NB4 (cell line): Measurements from ENCODE around the gene SMPDL3B.

ENCODE experiments used
- DNase-seq: peaks from one replicate; pipeline ENCODE4 v3.0.0; 2010; ENCODE audit warnings: low read depth
- H3K4me3 ChIP-seq: one replicate; pipeline ENCODE4 v1.5.1; 2011; ENCODE audit warnings: mild to moderate bottlenecking, low read depth, low read length, moderate library complexity
- MYC ChIP-seq: IDR thresholded peaks from 2 replicates; pipeline ENCODE4 v1.6.1; 2011; ENCODE audit warnings: low read depth, low read length
- POLR2A ChIP-seq: IDR thresholded peaks from 2 replicates; pipeline ENCODE4 v1.6.1; 2011; ENCODE audit warnings: mild to moderate bottlenecking; ENCODE audit not compliant: insufficient read length; ENCODE audit errors: extremely low read depth
- TF ChIP-seq, protein P1 (sequence below): IDR thresholded peaks from 2 replicates; pipeline ENCODE4 v1.6.1; 2011; ENCODE audit warnings: low read depth, low read length
- TF ChIP-seq, protein P2 (sequence below): IDR thresholded peaks from one replicate; pipeline ENCODE4 v1.5.1; 2012; ENCODE audit warnings: low read depth, low read length

Gene SMPDL3B

GRCh38 chr1:27956761-27957160, 22.0 kb downstream of the SMPDL3B start:
- no peak for DNase-seq
- TF ChIP-seq, protein P1, sequence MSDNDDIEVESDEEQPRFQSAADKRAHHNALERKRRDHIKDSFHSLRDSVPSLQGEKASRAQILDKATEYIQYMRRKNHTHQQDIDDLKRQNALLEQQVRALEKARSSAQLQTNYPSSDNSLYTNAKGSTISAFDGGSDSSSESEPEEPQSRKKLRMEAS = no peak
- no peak overlapping the region for H3K4me3 ChIP-seq

- DNase-seq = no peak
- TF ChIP-seq, protein P1 = no peak
- TF ChIP-seq, protein P2, sequence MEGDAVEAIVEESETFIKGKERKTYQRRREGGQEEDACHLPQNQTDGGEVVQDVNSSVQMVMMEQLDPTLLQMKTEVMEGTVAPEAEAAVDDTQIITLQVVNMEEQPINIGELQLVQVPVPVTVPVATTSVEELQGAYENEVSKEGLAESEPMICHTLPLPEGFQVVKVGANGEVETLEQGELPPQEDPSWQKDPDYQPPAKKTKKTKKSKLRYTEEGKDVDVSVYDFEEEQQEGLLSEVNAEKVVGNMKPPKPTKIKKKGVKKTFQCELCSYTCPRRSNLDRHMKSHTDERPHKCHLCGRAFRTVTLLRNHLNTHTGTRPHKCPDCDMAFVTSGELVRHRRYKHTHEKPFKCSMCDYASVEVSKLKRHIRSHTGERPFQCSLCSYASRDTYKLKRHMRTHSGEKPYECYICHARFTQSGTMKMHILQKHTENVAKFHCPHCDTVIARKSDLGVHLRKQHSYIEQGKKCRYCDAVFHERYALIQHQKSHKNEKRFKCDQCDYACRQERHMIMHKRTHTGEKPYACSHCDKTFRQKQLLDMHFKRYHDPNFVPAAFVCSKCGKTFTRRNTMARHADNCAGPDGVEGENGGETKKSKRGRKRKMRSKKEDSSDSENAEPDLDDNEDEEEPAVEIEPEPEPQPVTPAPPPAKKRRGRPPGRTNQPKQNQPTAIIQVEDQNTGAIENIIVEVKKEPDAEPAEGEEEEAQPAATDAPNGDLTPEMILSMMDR = no peak
- no peak for TF ChIP-seq POLR2A
- TF ChIP-seq MYC = no peak
- no peak overlapping the region for H3K4me3 ChIP-seq
Measured at GRCh38 chr1:27957655-27958054, 22.9 kb downstream of the SMPDL3B start.

DNA sequence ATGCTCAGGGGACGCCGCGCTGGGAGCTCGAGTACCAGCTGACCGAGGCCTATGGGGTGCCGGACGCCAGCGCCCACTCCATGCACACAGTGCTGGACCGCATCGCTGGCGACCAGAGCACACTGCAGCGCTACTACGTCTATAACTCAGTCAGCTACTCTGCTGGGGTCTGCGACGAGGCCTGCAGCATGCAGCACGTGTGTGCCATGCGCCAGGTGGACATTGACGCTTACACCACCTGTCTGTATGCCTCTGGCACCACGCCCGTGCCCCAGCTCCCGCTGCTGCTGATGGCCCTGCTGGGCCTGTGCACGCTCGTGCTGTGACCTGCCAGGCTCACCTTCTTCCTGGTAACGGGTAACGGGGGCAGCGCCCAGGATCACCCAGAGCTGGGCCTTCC, 23.7 kb downstream of the SMPDL3B start:
- no peak for DNase-seq
- TF ChIP-seq, protein P1 = no peak
- TF ChIP-seq, protein P2 = no peak
- TF ChIP-seq MYC (no peak), POLR2A (no peak)
- no peak overlapping the region for H3K4me3 ChIP-seq

GRCh38 chr1:27959792-27960603, 25.2 kb downstream of the SMPDL3B start, which contains the start of gene XKR8:
Gene XKR8 (plus strand): TSS chr1:27959973. CDS start chr1:27960070, 97 bp downstream.
- H3K4me3 ChIP-seq = peak within 1 kb of the TSS; percentile 34
- TF ChIP-seq, protein P1 = no peak
- peak; percentile 17 for TF ChIP-seq POLR2A
- TF ChIP-seq, protein P2 = peak; percentile 4
- DNase-seq = peak; percentile 77

DNA sequence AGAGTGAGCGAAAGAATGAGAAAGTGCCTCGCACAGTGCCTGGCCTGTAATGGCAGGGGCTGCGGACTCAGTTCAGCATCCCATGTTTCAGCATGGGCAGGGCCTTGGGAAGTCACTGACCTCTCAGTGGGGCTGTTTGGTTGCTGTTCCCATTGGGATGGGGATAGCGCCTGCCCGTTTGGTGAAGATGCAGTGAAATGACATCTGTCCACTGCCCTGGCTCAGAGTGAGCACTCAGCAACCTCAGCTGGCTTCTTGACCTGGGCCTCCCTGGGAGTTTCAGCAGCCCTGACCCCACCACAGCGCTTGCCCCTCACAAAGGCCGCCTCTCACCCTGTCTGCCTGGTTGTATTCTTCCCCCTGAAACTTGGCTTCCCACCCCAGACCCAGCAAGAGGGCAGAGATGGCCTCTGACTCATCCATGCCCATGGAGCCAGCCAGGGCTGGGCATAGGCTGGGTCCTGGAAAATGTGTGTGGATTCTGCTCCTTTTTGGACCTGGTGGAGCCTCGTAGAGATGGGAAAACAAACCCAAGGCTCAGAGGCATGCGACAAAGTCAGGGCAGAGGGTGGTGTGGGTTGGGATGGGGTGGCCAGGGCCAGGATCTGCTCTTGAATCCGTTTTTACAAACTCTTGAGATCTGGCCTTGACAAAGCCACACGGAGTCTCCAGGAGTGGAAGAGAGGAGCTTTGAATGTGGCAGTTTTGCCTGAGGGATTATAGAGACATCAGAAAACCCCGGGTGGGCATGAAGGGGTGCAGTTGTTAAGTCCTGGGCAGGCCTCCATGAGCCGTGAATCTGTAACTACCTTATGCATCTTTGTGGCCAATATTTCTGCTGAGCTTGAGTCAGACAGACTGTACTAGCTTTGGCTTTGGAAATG, 26.2 kb downstream of the SMPDL3B start:
- TF ChIP-seq, protein P1 = no peak
- TF ChIP-seq MYC (no peak), POLR2A (no peak)
- TF ChIP-seq, protein P2 = no peak
- DNase-seq = no peak
- H3K4me3 ChIP-seq = no peak overlapping the region

DNA sequence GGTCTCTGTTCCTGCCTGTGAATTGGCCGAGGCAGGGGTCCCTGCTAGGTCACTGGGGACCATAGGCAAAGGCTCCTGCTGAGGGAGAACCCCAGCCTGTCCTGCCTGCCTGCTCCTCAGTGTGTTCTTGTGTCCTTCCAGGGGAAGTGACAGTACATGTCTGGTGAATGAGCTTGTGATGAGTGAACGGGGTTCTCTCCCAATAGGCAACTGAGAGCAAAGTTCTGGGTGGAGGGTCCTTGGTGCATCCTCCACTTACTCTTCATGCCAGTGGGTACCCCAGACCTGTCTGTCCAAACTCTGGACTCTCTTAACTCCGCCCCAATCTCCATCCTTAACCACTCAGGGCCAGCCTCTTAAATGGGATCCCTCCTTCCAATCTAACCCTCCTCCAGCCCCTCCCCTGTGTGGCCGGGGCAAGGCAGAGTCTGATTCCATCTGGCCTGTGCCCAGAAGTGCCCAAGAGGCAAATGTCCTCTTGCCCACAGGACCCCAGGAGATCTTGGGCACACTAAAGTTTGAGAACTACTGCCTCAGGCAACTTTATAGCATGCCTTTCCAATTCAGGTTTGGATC, 26.9 kb downstream of the SMPDL3B start:
- DNase-seq = no peak
- TF ChIP-seq POLR2A = no peak
- no peak for TF ChIP-seq MYC
- TF ChIP-seq, protein P1 = no peak
- TF ChIP-seq, protein P2 = no peak

More for the DNA sequence above, 26.9 kb downstream of the SMPDL3B start:
- no peak overlapping the region for H3K4me3 ChIP-seq
